GM04504 (cell line): Measurements from ENCODE around the gene SAPCD2.
A peak's percentile ranks its signal among the peaks of the same experiment; 100 is the strongest.
"Not testable (repeated sequence)": the region's sequence is repeated elsewhere in the genome, so short reads cannot be mapped to it uniquely, and the experiment has no call there.

Experiments used
- DNase-seq: peaks from one replicate; pipeline ENCODE4 v3.0.0-alpha.2; 2012; ENCODE audit warnings: low read depth

Gene SAPCD2

DNA sequence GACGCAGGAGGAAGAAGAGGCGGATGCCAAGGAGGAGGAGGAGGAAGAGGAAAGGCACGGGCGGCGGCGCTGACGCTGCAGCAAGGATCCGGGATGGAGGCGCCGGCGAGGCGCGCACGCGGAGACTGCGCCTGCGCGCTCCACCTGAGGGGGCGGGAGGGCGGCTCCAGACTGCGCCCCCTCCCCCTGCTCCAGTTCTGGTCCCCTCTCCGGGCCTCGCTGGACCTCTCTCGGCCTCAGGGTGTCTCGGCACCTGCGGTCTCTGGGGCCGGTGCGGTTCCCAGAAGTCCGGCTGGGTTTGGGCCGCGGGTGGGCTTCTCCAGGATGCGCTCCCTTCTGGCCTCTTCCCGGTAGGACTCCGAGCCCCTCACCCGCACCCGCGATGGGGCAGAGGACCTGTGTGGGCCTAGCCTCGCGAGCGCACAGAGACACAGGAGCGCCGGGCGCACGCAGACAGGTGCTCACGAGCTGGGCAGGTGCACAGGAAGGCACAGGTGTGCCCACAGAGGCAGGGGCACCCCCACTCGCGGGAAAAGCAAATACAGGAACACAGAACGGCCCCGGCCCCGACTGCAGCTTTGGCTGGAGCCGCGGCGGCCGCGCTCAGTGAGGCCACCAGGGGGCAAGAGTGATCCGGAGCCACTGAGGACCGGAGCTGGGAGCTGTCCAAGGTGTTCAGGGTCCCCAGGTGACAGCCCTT lies 24.1 kb downstream of the SAPCD2 start, which contains the start of gene NPDC1:
Gene NPDC1, minus strand, starts transcription at position 90 of the 700 bp plus-strand sequence. CDS start 188 bp downstream, outside the sequence.
- peak; percentile 37 for DNase-seq

DNA sequence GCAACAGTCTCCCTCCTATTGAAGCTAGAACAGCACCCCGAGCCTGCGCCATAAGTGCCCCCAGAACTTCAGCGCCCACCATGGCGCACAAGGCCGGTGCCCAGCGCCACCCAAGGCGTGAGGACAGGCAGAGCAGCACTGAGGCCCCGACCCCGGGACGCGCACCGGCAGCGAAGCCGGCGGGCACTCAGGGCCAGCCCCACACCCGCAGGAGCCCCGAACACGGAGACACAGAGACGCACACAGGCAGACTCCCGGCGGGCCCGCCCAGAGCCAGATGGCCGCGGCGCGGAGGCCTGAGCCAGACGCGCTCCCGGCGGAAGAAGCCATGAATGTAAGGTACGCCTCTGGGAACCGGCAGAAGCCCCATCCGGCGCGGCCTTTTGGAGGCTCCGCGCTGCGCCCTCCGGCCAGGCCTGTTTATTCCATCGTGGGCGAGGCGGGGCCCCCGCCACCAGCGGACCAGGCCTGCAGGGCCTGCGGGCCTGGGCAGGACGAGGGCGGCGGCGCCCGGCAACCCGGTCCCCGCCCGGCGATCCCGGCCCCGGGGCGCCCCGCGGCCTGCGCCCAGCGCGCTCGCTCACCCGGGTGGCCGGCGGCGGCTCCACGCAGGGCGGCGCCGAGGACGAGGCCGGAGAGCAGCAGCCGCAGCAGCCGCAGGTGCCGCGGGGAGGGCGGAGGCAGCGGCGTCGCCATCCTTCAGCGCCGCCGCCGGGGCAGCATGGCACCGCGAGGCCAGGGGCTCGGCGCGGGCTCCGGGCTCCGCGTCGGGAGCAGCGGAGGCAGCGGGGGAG lies 24.9 kb downstream of the SAPCD2 start:
- DNase-seq: no peak

DNA sequence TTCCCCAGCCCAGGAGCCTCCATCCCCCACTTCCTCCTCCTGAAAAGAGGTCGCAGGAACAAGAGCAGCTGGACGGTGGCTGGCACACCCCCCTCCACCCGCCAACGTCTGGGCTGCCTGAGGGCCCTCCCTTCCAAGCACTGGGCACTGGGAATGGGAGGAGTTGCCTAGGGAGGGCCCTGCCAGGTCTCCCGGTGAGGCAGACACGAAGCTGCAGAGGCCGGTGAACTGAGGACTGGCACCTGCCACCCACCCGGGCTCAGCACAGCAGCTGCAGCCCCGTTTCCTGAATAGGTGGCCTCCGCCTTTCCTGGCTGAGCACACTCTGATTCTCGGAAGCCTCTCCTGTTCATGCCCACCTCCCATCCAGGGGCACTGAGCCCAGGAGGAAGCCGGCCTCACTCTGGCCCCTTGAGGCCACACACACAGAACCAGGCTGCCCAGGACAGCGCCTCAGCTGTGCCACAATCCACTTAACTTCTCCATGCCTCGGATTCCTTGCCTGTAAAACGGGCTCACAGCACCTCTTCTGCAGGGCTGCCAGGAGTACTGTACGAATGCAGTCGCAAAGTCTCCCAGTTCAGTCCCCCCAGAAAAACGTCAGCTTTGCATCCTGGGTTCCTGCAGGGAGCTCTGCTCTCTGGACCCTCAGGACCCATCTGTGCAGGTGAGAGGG lies 25.7 kb downstream of the SAPCD2 start:
- DNase-seq: no peak

DNA sequence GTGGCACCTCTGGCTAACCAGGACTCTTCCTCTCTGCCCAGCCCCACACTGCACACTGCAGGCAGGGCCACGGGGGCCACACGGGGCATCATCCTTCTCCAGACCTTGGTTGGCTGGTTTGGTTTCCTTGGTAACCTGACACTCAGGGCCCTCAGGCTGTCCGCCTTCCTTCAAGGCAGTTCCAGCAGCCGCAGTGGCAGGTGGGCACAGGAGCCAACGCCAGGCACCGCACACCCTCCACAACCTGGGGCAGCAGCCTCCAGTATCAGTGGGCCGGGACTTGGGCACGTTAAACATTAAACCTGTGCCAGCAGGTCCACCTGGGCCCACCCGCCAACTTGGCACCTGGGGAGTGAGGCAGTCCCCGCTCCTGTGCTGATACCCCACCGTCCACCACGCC lies 26.3 kb downstream of the SAPCD2 start:
- no peak for DNase-seq

DNA sequence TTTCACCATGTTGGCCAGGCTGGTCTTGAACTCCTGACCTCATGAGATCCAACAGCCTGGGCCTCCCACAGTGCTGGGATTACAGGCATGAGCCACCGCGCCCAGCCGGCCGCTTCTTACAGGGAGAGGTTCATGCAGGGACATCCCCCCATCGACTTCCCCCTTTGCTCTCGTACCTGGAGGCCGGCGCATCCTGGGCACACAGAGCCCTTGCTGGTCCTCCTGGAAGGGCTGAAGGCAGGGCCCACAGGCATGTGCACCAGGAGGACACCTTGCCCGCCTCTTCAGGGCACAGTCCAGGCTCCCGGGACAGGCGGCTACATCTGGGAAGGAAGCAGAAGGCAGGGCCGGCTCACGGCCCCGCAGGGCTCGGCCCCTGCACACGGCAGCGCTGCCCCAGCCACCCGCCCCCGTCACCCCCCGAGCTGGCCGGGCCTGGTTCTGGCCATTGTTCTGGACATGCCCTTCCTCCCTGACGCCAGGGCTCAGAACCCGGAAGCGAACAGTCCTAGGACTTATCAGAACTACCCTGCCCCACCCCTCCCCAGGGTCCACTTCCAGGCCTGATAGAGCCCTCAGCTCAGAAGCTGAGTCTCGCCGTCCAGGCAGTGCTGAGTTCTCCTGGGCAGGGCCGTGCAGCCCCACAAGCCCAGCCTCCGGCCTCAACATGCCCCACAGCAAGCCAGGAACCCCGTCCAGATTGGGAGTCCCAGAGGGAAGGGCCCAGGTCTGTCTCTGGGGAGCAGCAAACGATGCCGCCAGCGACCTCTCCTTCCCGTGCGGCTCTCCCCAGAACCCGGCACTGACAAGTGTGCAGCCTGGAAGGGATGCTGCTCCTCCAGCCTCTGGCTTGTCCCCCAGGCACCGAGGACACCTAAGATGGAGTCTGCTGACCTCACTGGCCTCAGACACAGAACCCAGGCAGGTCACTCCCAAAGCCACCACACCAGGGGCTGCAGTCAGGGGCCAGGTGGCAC lies 27.3 kb downstream of the SAPCD2 start:
- no peak for DNase-seq

DNA sequence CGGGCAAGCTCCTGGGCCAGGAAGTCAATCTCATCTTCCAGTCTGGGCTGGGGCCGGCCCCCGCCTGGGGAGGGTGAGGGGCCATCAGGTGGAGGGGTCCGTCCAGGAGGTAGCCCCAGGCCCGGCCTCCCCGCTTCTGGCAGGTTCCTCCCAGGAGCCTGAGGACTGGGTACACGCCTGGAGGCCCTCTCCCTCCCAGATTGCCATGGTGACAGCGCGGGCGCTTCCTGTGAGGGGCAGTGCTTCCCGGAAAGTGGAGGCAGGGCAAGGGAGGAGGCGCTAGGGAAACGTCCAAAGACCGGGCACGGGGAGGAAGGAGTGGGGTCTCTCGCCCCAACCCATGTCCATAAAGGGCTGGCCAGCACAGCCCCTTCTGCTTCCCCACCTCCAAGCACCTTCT lies 29.2 kb downstream of the SAPCD2 start:
- no peak for DNase-seq

DNA sequence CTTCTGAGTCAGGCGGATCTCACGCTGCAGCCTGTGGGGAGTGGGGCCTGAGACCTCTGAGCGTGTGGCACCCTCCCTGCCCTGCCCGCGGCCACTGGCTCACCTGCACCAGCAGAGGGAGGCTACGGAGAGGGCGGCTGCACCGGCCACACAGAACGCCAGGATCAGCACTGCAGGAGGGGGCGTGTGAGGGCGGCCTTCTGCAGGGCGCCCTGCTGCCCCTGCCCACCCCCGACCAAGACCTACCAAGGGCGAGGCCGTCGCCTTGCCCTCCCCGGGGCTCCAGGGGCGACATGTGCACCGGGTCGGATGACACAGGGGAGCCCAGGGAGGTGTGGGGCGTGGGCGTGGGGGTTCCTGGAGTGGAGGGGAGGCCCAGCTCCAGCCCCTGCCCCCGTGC lies 29.8 kb downstream of the SAPCD2 start:
- DNase-seq: no peak

DNA sequence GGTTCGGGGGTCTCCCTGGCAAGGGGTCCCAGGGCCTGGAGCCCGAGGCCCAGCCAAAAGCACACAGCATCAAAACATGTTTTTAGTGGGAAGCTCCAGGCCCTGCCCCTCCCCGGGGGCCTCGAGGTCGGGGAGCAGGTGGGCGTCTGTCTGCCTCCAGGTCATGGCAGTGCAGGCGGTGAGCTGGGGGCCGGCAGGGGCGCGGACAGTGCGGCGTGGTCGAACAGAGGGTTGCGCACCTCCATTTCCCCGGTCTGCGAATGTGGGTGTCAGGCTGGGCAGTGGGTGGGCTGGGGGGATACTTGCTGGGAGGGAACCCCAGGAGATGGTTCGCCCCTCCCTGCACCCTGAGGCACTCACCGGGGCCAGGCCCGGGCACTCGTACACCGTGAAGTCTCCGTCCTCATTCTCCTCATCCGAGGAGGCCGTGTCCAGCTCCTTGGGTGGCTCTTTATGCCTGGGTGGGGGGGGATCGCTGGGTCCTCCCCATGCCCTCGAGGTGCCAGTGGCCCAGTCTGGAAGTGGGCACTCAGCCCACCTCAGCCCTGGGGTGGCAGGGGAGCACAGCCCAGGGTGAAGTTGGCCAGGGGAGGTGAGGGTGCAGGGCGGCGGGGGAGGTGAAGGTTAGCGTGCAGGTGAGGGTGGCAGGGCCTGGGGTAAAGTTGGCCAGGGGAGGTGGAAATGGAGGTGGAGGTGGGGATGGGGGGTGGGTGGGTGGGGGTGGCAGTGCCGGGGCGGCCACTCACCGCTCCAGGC lies 30.6 kb downstream of the SAPCD2 start:
- DNase-seq: no peak

DNA sequence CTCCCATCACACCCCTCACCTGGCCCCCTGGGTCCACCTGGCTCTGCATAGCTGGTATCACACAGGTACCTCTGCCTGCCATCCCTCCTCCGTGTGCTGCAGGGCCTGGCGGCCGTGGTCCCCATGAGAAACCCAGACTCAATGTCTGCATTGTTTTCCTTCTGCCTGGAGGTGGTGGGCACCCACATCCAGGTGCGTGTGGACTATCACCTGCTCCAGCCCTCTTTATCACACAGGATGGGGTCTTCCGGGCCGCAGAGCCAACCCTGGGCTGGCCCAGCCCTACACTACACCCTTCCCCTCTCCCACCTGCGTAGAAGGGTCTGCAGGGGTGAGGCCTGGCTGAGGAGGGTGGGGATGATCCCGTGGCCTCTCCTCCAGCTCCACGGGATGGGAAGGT lies 31.4 kb downstream of the SAPCD2 start:
- DNase-seq: no peak

DNA sequence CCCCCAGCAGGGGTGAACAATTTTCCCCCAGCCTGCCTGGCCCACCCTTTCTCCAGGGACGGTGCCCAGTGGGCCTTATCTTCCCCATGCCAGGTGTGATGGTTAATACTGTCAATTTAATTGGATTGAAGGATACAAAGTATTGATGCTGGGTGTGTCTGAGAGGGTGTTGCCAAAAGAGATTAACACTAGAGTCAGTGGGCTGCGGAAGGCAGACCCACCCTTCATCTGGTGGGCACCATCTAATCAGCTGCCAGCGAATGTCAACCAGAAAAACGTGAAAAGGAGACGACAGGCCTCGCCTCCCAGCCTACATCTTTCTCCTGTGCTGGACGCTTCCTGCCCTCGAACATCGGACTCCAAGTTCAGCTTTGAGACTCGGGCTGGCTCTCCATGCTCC lies 32.9 kb downstream of the SAPCD2 start:
- no peak for DNase-seq

DNA sequence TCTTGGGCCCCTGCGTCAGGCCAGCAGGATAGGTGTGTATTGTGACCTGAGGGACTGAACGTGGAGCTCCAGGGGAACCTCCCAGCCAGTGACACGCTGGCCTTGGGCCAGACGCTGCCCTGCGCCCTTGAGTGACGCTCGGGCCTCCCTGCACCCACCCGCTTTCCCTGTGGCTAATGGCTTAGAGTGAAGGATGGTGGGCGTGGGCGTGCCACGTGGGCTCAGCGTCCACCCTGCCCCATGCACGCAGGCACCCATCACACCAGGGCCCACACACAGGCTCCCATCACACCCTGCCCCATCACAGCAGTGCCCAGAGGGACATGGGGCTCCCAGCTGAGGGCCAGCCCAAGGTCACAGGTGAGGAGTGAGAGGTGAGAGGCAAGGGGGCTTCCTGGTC lies 33.3 kb downstream of the SAPCD2 start:
- no peak for DNase-seq

DNA sequence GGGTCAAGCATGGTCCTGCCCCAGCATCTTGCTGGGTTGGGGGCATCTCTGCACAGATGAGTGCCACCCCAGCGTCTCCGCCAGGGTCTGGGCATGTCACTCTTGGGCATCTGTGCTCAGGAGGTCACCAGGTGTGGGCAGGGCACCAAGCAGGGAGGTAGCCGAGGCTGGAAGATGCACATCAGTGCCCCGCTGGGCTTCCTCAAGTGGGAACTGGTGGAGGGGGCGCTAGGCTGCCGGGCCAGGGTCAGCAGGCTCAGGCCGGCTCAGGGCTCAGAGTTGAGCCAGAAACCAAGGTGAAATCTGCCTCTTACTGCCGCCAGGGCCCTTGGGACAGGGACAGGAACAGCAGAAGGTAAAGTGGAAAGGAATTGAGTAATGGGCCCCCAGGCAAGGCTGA lies 34.4 kb downstream of the SAPCD2 start:
- DNase-seq: no peak

DNA sequence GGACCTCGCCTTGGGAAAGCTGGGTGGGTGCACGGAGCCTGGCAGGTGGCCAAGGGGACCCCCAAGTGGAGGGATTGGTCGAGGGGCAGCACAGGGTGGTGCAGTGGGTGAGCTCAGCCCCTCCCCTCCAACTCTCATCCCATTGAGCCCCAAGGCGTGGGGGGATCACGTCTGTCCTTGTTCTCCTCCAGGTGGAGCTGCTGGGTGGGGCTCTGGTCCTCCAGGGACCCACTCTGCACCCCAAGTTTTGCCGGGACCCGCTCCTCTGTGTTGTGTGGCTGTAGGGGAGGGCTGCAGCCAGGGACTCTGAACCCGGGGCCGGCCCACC lies 34.9 kb downstream of the SAPCD2 start:
- DNase-seq: no peak

DNA sequence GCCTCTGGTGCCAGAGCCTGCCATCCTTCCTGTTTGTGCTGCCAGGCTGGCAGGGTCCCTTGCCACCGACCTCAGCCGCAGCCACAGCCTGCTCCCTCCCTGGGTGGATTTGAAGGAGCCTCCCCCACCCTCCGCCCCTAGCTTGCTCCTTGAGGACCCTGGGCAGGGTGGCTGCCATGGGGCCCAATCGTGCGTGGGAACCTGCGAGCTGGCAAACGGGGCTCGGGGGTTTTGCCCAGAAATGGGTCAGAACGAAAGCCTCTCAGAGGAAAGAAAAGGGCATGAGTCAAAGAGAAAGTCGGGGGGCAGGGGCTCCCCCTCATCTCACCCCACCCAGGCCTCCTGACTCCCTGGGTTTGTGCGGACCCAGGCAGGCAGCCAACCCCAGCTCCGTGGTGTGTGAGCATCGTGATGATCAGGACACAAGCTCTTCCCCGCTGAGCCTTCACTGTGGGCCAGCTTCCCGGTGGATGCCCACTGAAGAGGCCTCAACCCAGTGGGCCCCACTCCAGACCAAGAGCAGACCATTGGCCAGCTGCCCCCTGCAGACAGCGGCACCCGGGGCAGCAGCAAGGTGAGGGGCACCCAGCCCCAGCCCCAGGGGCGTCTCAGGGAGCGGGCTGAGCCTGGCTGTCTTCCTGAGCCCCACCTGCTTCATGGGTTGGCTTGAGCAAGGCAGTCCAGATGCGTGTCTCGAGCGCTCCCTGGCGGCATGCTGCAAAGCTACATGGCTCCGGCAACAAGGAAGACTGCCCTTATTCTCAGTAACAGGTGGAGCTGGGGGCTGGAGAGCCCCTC lies 35.4 kb downstream of the SAPCD2 start:
- DNase-seq: no peak

DNA sequence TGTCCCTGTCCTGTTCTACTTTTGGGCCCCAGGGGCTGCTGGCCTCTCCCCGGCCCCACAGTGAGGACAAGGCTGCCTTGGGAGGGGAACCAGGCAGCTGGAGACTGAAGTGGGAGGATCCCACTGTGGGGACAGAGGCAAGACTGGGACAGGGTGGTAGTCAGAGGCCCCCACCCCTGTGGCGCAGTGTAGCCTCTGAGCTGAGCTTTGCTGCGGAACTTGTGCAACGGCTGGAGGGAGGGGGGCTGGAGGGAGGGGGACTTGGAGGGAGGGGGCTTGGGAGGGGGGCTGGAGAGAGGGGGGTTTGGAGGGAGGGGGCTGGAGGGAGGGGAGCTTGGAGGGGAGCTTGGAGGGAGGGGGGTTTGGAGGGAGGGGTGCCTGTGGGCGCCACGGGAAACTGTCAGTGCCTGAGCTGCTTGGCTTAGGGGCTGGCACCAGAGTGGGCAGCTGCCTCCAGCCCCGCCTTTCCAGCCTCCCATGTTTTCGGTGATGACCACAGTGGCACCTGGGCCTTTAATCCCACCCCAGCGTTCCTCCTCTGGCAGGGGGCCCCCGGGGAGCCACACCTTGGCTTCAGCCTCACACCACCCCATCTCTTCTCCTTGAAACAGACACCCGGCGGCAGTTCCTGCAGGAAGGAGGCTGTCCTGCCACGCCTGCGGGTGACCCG lies 36.2 kb downstream of the SAPCD2 start:
- no peak for DNase-seq

DNA sequence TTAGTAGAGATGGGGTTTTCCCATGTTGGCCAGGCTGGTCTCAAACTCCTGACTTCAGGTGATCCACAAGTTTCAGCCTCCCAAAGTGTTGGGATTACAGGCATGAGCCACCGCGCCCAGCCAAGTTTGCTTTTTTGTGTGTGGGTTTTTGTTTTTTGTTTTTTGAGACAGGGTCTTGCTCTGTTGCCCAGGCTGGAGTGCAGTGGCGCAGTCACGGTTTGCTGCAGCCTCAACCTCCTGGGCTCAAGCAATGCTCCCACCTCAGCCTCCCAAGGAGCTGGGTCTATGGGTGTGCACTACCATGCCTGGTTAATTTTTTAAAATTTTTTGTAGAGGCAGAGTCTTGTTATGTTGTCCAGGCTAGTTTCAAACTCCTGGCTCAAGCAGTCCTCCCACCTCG lies 36.9 kb downstream of the SAPCD2 start:
- DNase-seq: not testable (repeated sequence)

DNA sequence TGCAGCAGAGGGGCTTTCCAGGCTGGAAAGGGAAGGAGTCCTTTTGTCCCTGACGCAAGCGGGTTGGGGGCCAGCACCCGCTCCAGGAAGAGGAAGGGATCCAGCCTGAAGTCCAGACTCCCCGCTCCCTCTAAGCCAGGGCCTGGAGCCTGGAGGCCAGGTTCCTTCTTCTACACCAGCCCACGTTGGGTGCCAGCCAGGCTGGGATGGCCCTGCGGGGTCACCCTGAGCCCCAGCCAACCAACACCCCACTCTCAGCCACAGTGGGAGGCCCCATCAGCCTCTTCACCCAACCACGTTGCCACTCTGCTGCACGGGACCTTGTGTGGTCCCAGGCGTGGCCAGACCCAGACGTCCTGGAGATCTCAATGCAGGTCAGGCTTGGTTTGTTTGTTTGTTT lies 37.5 kb downstream of the SAPCD2 start:
- no peak for DNase-seq

DNA sequence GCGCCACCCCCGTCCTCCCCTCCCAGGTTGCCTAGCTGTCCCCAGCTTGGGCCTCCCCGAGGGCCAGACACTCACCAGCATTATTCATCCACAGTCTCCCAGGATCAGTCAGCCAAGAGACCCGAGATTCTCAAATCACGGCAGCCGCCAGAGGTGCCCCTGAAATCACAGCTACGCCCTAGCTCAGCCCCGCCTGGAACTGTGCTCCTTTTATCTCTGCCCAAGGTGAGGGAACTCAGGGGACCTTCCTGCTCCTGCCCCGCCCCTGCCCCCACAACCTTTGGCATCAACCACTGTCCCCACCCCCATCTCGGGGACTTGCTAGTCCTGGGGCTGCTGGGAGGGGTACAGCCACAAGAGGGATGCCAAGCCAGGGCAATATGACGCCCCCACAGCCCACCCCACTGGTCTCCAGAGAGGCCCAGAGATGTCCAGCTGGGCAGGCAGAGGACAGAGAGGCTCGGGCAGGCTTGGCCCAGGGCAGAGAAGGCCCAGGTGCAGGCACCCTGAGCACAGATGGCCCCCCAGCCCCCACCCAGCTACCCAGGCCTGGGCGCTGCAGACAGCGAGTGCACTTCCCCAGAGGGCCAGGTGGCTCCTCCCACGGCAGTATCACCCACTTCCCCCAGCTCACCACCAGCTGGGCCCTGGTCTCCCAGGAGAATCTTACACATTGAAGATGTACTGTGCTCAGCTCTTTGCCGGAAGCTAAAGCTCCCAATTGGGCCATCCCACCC lies 38.3 kb downstream of the SAPCD2 start, which contains the start of gene FUT7:
Gene FUT7, minus strand, starts transcription at position 185 of the 737 bp plus-strand sequence. Its CDS starts 97 bp downstream, at position 88.
- no peak for DNase-seq
